ENCODE measurements around the gene ZNF30. TPM values are rescaled to one million over a fixed set of nuclear protein-coding genes. Genes with fewer than 3 reads are reported as not detected.
A peak's percentile ranks its signal among the peaks of the same experiment; 100 is the strongest.

Gene ZNF30
- total RNA-seq (2014; rRNA removed; shearing (Covaris generic)) = 4.0 and 18.7 TPM in 2 replicates
- polyA plus RNA-seq (2016; fragmentation: Nextera tagmentation; extraction: Ambion mirVana) = 3.3 and 4.1 TPM in 2 replicates
- long read RNA-seq, partial matches to known transcripts = 1 of 9 reads
- long read RNA-seq, other reads (novel, unspliced or antisense) = 3 of 9 reads

- H3K36me3 Mint-ChIP-seq (ENCODE audit: low read depth) = peaks cover 11% of the 10 kb centered on the region; the same call in 2 of the 3 replicates
- Histone ChIP-seq H3K4me2 (peak within 1 kb of the TSS; percentile 88), H3K27me3 (ENCODE audit: insufficient read depth) (no peaks in the 10 kb centered on the region), H3K4me3 (peak within 1 kb of the TSS; percentile 73), H4K20me1 (replicated peaks; ENCODE audit: insufficient read depth) (no peaks in the 10 kb centered on the region; the same call in 1 of the 2 replicates), H3K79me2 (replicated peaks; ENCODE audit: insufficient read depth) (peaks cover 5% of the 10 kb centered on the region; the same call in 1 of the 2 replicates), H3K4me1 (ENCODE audit: insufficient read depth) (no peaks in the 10 kb centered on the region), H3K9me2 (ENCODE audit: insufficient read depth) (peaks cover 9% of the 10 kb centered on the region), H3F3A (replicated peaks; ENCODE audit: low read depth) (no peaks in the 10 kb centered on the region), H2AFZ (peak within 1 kb of the TSS; percentile 92), H3K27ac (ENCODE audit: low read depth) (peak within 1 kb of the TSS; percentile 55; the same call in 1 of the 2 replicates), H3K36me3 (ENCODE audit: insufficient read depth) (peaks cover 4% of the 10 kb centered on the region; the same call in 1 of the 2 replicates)
- peaks cover 8% of the 10 kb centered on the region; the same call in 2 of the 3 replicates for H3K4me1 Mint-ChIP-seq
- H3K27ac Mint-ChIP-seq = peak within 1 kb of the TSS; percentile 95
- ATAC-seq = peak; percentile 100
- peak; percentile 97 for DNase-seq (ENCODE audit: low spot score)
- H3K9me3 Mint-ChIP-seq = peaks cover 8% of the 10 kb centered on the region; the same call in 1 of the 3 replicates
- TF ChIP-seq JUNB (IDR thresholded peaks at IDR 0.05; ENCODE audit: unreplicated experiment) = no peak
- peak; percentile 91 for TF ChIP-seq ETS1 (IDR thresholded peaks at IDR 0.05)
- peak; percentile 94 for TF ChIP-seq POLR2AphosphoS5 (IDR thresholded peaks at IDR 0.05; ENCODE audit: low read depth)
- H3K27me3 Mint-ChIP-seq (ENCODE audit: insufficient read depth, low read depth, poor library complexity) = peaks cover 4% of the 10 kb centered on the region
- peak within 1 kb of the TSS; percentile 99 for H3K4me3 Mint-ChIP-seq
Observed at GRCh38 chr19:34926685-34927375, at the start of gene ZNF30. Gene ZNF30, plus strand, starts transcription at chr19:34926903. Its CDS starts 3,045 bp downstream, at chr19:34929948.

DNA sequence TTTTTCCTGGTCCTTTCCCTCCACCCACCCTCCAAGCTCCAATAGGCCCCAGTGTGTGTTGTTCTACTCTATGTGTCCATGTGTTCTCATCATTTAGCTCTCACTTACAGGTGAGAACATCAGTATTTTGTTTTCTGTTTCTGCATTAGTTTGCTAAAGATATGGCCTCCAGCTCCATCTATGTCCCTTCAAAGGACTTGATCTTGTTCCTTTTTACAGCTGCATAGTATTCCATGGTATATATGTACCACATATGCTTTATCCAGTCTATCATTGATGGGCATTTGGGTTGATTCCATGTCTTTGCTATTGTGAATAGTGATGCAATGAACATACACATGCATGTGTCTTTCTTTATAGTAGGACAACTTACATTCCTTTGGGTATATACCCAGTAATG is 47.1 kb upstream of the ZNF30 start:
- no peak overlapping the region for H3K27ac ChIP-seq (ENCODE audit: low read depth)
- H3K27me3 Mint-ChIP-seq (ENCODE audit: insufficient read depth, low read depth, poor library complexity) = no peaks in the 10 kb centered on the region
- TF ChIP-seq STAT1 (IDR thresholded peaks at IDR 0.05; ENCODE audit: unreplicated experiment) (no peak), ZNF331 (CRISPR knock-in tag; IDR thresholded peaks at IDR 0.05; ENCODE audit: low read depth) (no peak), REST (IDR thresholded peaks at IDR 0.05; ENCODE audit: unreplicated experiment) (no peak), CREB1 (CRISPR knock-in tag; IDR thresholded peaks at IDR 0.05; ENCODE audit: low read depth) (no peak), POLR2AphosphoS5 (IDR thresholded peaks at IDR 0.05; ENCODE audit: low read depth) (no peak), JUNB (IDR thresholded peaks at IDR 0.05; ENCODE audit: unreplicated experiment) (no peak), EZH2phosphoT487 (IDR thresholded peaks at IDR 0.05; ENCODE audit: unreplicated experiment) (no peak)
- TF ChIP-seq, protein P1, sequence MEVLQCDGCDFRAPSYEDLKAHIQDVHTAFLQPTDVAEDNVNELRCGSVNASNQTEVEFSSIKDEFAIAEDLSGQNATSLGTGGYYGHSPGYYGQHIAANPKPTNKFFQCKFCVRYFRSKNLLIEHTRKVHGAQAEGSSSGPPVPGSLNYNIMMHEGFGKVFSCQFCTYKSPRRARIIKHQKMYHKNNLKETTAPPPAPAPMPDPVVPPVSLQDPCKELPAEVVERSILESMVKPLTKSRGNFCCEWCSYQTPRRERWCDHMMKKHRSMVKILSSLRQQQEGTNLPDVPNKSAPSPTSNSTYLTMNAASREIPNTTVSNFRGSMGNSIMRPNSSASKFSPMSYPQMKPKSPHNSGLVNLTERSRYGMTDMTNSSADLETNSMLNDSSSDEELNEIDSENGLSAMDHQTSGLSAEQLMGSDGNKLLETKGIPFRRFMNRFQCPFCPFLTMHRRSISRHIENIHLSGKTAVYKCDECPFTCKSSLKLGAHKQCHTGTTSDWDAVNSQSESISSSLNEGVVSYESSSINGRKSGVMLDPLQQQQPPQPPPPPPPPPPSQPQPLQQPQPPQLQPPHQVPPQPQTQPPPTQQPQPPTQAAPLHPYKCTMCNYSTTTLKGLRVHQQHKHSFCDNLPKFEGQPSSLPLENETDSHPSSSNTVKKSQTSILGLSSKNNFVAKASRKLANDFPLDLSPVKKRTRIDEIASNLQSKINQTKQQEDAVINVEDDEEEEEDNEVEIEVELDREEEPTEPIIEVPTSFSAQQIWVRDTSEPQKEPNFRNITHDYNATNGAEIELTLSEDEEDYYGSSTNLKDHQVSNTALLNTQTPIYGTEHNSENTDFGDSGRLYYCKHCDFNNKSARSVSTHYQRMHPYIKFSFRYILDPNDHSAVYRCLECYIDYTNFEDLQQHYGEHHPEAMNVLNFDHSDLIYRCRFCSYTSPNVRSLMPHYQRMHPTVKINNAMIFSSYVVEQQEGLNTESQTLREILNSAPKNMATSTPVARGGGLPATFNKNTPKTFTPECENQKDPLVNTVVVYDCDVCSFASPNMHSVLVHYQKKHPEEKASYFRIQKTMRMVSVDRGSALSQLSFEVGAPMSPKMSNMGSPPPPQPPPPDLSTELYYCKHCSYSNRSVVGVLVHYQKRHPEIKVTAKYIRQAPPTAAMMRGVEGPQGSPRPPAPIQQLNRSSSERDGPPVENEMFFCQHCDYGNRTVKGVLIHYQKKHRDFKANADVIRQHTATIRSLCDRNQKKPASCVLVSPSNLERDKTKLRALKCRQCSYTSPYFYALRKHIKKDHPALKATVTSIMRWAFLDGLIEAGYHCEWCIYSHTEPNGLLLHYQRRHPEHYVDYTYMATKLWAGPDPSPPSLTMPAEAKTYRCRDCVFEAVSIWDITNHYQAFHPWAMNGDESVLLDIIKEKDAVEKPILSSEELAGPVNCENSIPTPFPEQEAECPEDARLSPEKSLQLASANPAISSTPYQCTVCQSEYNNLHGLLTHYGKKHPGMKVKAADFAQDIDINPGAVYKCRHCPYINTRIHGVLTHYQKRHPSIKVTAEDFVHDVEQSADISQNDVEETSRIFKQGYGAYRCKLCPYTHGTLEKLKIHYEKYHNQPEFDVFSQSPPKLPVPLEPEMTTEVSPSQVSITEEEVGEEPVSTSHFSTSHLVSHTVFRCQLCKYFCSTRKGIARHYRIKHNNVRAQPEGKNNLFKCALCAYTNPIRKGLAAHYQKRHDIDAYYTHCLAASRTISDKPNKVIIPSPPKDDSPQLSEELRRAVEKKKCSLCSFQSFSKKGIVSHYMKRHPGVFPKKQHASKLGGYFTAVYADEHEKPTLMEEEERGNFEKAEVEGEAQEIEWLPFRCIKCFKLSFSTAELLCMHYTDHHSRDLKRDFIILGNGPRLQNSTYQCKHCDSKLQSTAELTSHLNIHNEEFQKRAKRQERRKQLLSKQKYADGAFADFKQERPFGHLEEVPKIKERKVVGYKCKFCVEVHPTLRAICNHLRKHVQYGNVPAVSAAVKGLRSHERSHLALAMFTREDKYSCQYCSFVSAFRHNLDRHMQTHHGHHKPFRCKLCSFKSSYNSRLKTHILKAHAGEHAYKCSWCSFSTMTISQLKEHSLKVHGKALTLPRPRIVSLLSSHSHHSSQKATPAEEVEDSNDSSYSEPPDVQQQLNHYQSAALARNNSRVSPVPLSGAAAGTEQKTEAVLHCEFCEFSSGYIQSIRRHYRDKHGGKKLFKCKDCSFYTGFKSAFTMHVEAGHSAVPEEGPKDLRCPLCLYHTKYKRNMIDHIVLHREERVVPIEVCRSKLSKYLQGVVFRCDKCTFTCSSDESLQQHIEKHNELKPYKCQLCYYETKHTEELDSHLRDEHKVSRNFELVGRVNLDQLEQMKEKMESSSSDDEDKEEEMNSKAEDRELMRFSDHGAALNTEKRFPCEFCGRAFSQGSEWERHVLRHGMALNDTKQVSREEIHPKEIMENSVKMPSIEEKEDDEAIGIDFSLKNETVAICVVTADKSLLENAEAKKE (CRISPR knock-in tag; IDR thresholded peaks at IDR 0.05) = no peak

More for the DNA sequence above, 47.1 kb upstream of the ZNF30 start:
- Mint-ChIP-seq H3K4me3 (no peak overlapping the region), H3K36me3 (ENCODE audit: low read depth) (no peaks in the 10 kb centered on the region), H3K4me1 (no peaks in the 10 kb centered on the region), H3K9me3 (peaks cover 1% of the 10 kb centered on the region; the same call in 2 of the 3 replicates), H3K27ac (no peak overlapping the region)
- H3K4me1 ChIP-seq (ENCODE audit: insufficient read depth) = no peaks in the 10 kb centered on the region
- H3K4me3 ChIP-seq = no peak overlapping the region
- H3K27me3 ChIP-seq (ENCODE audit: insufficient read depth) = no peaks in the 10 kb centered on the region
- H3K9me2 ChIP-seq (ENCODE audit: insufficient read depth) = 0 out of 2 replicates have a peak, but pooled peaks cover 4% of the 10 kb centered on the region
- H3K36me3 ChIP-seq (ENCODE audit: insufficient read depth) = no peaks in the 10 kb centered on the region
- H2AFZ ChIP-seq = no peak overlapping the region
- DNase-seq (ENCODE audit: low spot score) (no peak), ATAC-seq (no peak)
- H4K20me1 ChIP-seq (replicated peaks; ENCODE audit: insufficient read depth) = no peaks in the 10 kb centered on the region
- H3K79me2 ChIP-seq (replicated peaks; ENCODE audit: insufficient read depth) = no peaks in the 10 kb centered on the region
- no peak overlapping the region for H3K4me2 ChIP-seq
- no peaks in the 10 kb centered on the region for H3F3A ChIP-seq (replicated peaks; ENCODE audit: low read depth)
